ENCODE data around the gene AHCYL2.
"Not testable (repeated sequence)": the region's sequence is repeated elsewhere in the genome, so short reads cannot be mapped to it uniquely, and the experiment has no call there.

The AHCYL2 gene

DNA sequence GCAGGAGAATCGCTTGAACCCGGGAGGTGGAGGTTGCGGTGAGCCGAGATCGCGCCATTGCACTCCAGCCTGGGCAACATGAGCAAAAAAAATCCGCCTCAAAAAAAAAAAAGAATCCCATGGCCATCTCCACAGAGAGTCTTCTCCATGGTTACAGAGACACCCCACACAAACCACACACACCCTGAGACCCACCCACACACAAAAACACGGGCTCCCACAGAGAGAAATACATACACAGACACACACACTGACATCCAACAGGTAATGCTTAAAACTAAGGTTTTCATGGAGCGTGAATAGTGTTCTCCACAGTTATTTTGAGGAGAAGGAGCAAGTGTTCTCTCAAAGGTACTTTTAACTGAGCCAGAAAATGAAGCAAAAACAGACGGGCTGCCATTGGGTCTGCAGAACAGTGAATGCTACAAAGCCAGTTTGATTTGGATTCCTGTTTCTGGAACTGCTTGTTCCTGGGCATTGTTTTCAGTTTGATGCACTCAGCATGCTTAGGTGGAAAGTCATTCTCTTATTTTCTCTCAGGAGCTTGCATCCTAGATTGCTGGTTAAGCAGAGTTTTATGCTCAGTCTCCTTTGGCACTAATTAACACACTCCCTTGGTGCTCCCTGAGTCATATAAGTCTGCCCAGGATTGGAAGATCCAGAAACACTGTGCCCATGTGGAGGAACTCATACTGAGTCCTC is 15.4 kb downstream of the AHCYL2 start:
- peaks cover 6% of the 10 kb centered on the region; the same call in 1 of the 2 replicates for H3K36me3 ChIP-seq
- H3K9me3 ChIP-seq: peaks cover 7% of the 10 kb centered on the region; the same call in 1 of the 2 replicates
- no peak for TF ChIP-seq Cebpa-rat (IDR thresholded peaks at IDR 0.05)
- H3K4me3 ChIP-seq: no peak overlapping the region
- H3K27ac ChIP-seq: no peak overlapping the region
- H3K4me1 ChIP-seq: peaks cover 11% of the 10 kb centered on the region
- no peak overlapping the region for H3K9ac ChIP-seq
- H4K20me1 ChIP-seq: peaks cover 12% of the 10 kb centered on the region; the same call in 1 of the 2 replicates
- no peak overlapping the region for H3K4me2 ChIP-seq
- H3K27me3 ChIP-seq: no peaks in the 10 kb centered on the region

DNA sequence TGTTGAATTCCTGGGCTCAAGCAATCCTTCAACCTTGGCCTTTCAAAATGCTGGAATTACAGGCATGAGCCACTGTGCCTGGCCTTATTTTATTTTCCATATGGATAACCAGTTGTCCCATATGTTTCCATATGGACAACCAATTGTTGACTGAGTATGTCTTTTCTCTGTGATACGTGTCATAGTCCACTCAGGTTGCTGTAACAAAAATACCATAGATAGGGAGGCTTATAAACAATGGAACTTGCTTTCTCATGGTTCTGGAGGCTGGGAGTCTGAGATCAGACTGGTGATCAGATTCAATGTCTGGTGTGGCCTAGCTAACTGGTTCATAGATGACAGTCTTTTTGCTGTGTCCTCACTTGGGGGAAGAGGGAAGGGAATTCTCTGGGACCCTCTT is 19.4 kb downstream of the AHCYL2 start:
- Histone ChIP-seq H3K9me3 (peaks cover 20% of the 10 kb centered on the region), H3K27ac (no peak overlapping the region), H3K4me2 (no peak overlapping the region), H3K9ac (no peak overlapping the region), H3K27me3 (no peaks in the 10 kb centered on the region), H3K4me1 (no peaks in the 10 kb centered on the region), H4K20me1 (0 out of 2 replicates have a peak, but pooled peaks cover 7% of the 10 kb centered on the region), H3K36me3 (peaks cover 13% of the 10 kb centered on the region; the same call in 1 of the 2 replicates), H3K4me3 (no peak overlapping the region)
- TF ChIP-seq Cebpa-rat (IDR thresholded peaks at IDR 0.05): no peak

DNA sequence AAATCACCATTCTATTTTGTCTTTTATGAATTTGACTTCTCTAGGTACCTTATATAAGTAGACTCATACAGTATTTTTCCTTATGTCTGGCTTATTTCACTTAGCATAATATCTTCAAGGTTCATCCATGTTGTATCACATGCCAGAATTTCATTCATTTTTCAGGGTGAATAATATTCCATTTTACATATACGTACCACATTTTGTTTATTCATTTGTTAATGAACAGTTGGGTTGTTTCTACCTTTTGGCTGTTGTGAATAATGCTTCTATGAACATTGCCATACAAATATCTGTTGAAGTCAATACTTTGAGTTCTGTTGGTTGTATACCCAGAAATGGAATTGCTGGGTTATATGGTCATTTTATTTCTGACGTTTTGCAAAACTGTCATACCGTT is 20.7 kb downstream of the AHCYL2 start:
- Histone ChIP-seq H3K4me2 (no peak overlapping the region), H3K4me1 (no peaks in the 10 kb centered on the region), H3K9ac (no peak overlapping the region), H3K36me3 (peaks cover 13% of the 10 kb centered on the region; the same call in 1 of the 2 replicates), H3K27ac (no peak overlapping the region), H3K4me3 (no peak overlapping the region), H4K20me1 (peaks cover 14% of the 10 kb centered on the region; the same call in 1 of the 2 replicates), H3K27me3 (no peaks in the 10 kb centered on the region), H3K9me3 (peaks cover 24% of the 10 kb centered on the region)
- TF ChIP-seq Cebpa-rat (IDR thresholded peaks at IDR 0.05): no peak

DNA sequence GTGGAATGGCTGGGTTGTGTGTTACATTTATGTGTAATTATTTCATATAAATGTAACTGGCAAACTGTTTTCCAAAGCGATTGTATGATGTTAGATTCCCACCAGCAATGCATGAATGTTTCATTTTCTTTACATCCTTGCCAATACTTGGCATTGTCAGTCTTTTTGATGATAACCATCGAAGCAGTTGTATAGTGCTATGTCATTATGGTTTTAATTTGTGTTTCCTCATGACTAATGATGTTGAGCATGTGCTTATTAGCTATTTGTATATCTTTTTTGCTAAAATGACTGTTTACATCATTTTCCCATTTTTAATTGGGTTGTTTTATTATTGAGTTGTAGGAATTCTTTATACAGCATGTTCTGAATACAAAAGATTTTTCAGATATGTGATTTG is 22.3 kb downstream of the AHCYL2 start:
- Histone ChIP-seq H3K4me1 (no peaks in the 10 kb centered on the region), H3K27ac (no peak overlapping the region), H3K9ac (no peak overlapping the region), H3K4me3 (no peak overlapping the region), H3K36me3 (peaks cover 13% of the 10 kb centered on the region; the same call in 1 of the 2 replicates), H3K4me2 (no peak overlapping the region), H3K9me3 (peaks cover 24% of the 10 kb centered on the region), H3K27me3 (no peaks in the 10 kb centered on the region), H4K20me1 (peaks cover 15% of the 10 kb centered on the region; the same call in 1 of the 2 replicates)
- TF ChIP-seq Cebpa-rat (IDR thresholded peaks at IDR 0.05): no peak

DNA sequence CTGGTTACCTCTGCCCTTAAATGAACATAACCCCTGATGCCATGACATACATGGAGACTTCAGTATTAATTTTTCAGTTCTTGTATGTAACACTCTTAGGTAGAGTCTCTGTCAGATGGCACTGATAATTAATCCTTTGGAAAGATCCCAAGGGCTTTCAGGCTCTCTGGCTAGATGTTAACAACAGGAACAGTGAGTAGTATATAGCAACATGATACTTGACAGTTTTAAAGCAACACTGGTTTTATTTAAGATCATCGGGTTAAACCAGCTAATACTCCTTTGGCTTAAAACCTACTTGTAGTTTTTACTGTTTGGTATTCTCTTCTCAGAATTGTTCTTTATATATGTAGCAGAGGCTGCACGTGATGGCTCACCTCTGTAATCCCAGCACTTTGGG is 27.3 kb downstream of the AHCYL2 start:
- H3K27me3 ChIP-seq: no peaks in the 10 kb centered on the region
- peaks cover 17% of the 10 kb centered on the region; the same call in 1 of the 2 replicates for H4K20me1 ChIP-seq
- no peak overlapping the region for H3K27ac ChIP-seq
- no peak overlapping the region for H3K9ac ChIP-seq
- TF ChIP-seq Cebpa-rat (IDR thresholded peaks at IDR 0.05): no peak
- H3K4me1 ChIP-seq: no peaks in the 10 kb centered on the region
- peaks cover 4% of the 10 kb centered on the region; the same call in 1 of the 2 replicates for H3K9me3 ChIP-seq
- no peak overlapping the region for H3K4me2 ChIP-seq
- H3K4me3 ChIP-seq: no peak overlapping the region
- no peaks in the 10 kb centered on the region for H3K36me3 ChIP-seq

DNA sequence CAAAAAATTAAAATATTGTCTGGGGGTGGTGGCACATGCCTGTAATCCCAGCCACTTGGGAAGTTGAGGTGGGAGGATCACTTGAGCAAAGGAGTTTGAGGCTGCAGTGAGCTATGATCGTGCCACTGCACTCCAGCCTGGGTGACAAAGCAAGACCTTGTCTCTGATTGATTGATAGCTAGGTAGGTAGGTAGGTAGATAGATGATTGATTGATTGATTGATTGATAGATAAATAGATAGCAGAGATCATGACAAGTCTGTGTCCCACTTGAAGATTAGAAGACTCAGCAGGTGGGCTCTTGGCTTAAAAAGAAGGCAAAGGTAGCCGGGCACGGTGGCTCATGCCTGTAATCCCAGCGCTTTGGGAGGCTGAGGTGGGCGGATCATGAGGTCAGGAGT is 27.8 kb downstream of the AHCYL2 start:
- H3K4me3 ChIP-seq, H3K27me3 ChIP-seq, H3K9me3 ChIP-seq, H3K4me2 ChIP-seq, H3K27ac ChIP-seq, H3K36me3 ChIP-seq, H3K9ac ChIP-seq, H3K4me1 ChIP-seq: not testable (repeated sequence)
- peaks cover 17% of the 10 kb centered on the region; the same call in 1 of the 2 replicates for H4K20me1 ChIP-seq

DNA sequence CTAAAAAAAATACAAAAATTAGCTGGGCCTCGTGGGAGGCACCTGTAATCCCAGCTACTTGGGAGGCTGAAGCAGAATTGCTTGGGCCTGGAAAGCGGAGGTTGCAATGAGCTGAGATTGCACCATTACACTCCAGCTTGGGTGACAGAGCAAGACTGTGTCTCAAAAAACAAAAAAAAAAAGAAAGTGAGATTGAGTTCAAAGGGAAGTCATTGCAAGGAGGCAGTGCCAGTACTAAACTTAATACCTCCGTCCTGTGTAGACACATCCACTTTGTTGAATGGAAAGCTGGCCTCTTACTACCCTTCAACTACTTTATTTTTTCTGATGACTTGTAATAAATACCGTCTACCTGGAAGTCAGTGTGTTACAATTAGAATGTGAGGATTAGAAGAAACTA is 31.0 kb downstream of the AHCYL2 start:
- no peak for TF ChIP-seq Cebpa-rat (IDR thresholded peaks at IDR 0.05)
- peaks cover 9% of the 10 kb centered on the region; the same call in 1 of the 2 replicates for H4K20me1 ChIP-seq
- no peaks in the 10 kb centered on the region for H3K36me3 ChIP-seq
- H3K27me3 ChIP-seq: no peaks in the 10 kb centered on the region
- no peak overlapping the region for H3K4me2 ChIP-seq
- no peaks in the 10 kb centered on the region for H3K9me3 ChIP-seq
- H3K4me1 ChIP-seq: no peaks in the 10 kb centered on the region
- no peak overlapping the region for H3K9ac ChIP-seq
- no peak overlapping the region for H3K27ac ChIP-seq
- H3K4me3 ChIP-seq: no peak overlapping the region

DNA sequence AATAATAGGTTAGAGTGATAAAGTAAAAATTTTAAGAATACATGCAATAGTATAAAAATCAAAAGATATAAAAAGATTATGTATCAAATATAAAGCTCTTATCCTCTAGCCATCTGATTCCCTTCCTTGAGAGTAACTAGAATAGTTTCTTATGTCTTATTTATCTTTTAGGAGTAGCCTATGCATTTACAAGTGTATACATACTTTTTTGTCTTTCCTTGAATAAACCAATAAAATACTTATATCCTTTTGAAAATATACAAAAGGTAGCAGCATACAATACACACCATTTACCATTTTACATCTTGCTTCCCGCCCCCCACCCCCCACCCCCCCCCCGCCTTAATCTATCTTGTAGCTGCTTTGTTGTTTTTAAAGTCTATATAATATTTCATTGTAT is 31.4 kb downstream of the AHCYL2 start:
- H3K9ac ChIP-seq: no peak overlapping the region
- H3K4me1 ChIP-seq: no peaks in the 10 kb centered on the region
- H3K36me3 ChIP-seq: no peaks in the 10 kb centered on the region
- no peak for TF ChIP-seq Cebpa-rat (IDR thresholded peaks at IDR 0.05)
- H3K4me2 ChIP-seq: no peak overlapping the region
- H4K20me1 ChIP-seq: peaks cover 9% of the 10 kb centered on the region; the same call in 1 of the 2 replicates
- H3K27me3 ChIP-seq: no peaks in the 10 kb centered on the region
- no peak overlapping the region for H3K27ac ChIP-seq
- H3K9me3 ChIP-seq: no peaks in the 10 kb centered on the region
- no peak overlapping the region for H3K4me3 ChIP-seq

DNA sequence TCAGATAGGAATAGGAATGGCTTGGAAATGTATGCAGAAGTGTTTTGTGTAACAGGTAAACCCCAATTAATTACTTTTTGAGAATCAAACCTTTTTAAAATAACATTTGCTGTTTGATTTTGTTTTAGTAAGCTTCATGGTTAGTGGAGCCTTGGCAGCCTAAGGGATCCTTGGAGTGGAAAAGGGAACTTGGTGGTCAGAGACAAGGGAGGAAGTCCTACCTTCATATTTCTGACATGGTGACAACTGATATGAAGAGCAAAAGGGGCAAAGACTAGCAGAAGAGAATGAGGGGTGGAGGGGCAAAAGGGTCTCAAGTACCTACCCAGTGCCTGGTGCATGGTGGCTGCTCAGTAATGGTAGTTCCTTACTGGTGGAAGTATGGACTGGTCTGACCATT is 32.3 kb downstream of the AHCYL2 start:
- Histone ChIP-seq H3K9me3 (no peaks in the 10 kb centered on the region), H3K27me3 (no peaks in the 10 kb centered on the region), H3K4me1 (peaks cover 3% of the 10 kb centered on the region), H3K4me2 (no peak overlapping the region), H3K27ac (no peak overlapping the region), H3K4me3 (no peak overlapping the region), H3K36me3 (no peaks in the 10 kb centered on the region), H3K9ac (no peak overlapping the region), H4K20me1 (0 out of 2 replicates have a peak, but pooled peaks cover under 1% of the 10 kb centered on the region)
- no peak for TF ChIP-seq Cebpa-rat (IDR thresholded peaks at IDR 0.05)

DNA sequence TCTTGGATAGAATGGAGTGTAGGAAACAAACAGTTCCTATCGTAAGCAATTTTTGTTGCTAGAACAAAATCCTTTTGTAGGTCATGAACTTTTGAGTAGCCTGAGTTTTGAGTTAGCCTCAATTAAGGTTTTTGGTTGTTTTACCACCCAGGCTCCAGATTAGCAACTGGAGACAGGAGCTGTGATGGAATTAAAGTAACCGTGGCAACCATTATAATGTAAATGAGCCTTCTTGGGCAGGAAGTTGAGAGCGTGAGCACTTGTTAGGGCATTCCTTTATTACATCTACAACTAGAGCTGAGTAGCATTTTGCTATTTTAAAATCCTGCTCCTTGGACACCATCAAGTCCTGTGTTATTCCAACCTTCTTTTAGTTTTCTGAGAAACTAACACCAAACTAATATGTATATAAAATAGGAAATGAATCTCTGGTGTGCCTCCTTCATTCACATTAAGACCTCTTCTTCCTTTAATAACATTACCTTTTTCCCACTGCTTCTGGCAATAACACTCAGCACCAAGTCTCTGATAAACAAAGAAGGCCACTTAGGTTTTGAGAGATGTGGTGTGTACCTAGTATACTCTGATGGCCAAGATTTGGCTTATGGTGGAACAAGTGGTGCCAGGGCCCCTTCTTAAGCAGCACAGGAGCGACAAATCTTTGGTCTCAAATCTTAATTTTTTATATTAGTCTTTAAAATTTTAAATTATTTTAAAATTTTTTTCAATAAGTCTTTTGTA is 34.0 kb downstream of the AHCYL2 start:
- H3K36me3 ChIP-seq: no peaks in the 10 kb centered on the region
- H4K20me1 ChIP-seq: no peaks in the 10 kb centered on the region
- H3K9ac ChIP-seq: no peak overlapping the region
- no peak overlapping the region for H3K4me2 ChIP-seq
- TF ChIP-seq Cebpa-rat (IDR thresholded peaks at IDR 0.05): no peak
- H3K27me3 ChIP-seq: no peaks in the 10 kb centered on the region
- H3K27ac ChIP-seq: no peak overlapping the region
- peaks cover 4% of the 10 kb centered on the region; the same call in 1 of the 2 replicates for H3K9me3 ChIP-seq
- H3K4me1 ChIP-seq: peaks cover 9% of the 10 kb centered on the region
- H3K4me3 ChIP-seq: no peak overlapping the region

All from BLaER1 (cell line).